SK-MEL-5 (cell line): ENCODE data around the gene PROSER2. TPM values are rescaled to one million over a fixed set of nuclear protein-coding genes. Genes with fewer than 3 reads are reported as not detected.
"Not testable (repeated sequence)": the region's sequence is repeated elsewhere in the genome, so short reads cannot be mapped to it uniquely, and the experiment has no call there.

ENCODE experiments used
- DNase-seq: peaks from one replicate; pipeline ENCODE4 v3.0.0-alpha.2; 2016; ENCODE audit warnings: low read depth, low spot score
- in situ Hi-C: cut with HindIII; loops from 2 replicates; pipeline ENCODE4 v1.10.0; 2016; ENCODE audit warnings: low sequenced_read_pairs, high pct_unique_total_duplicates, low pct_unique_long_range_greater_than_20kb
- total RNA-seq: library from RNA; depleted of rRNA; stranded (reverse); fragments of >200 nt; shearing (Covaris generic); gene quantifications from 2 replicates; pipeline ENCODE4 v1.2.3, GENCODE V29; 2014

PROSER2 gene
- total RNA-seq, 1 experiment from 2014 or later = 4.4 TPM

DNA sequence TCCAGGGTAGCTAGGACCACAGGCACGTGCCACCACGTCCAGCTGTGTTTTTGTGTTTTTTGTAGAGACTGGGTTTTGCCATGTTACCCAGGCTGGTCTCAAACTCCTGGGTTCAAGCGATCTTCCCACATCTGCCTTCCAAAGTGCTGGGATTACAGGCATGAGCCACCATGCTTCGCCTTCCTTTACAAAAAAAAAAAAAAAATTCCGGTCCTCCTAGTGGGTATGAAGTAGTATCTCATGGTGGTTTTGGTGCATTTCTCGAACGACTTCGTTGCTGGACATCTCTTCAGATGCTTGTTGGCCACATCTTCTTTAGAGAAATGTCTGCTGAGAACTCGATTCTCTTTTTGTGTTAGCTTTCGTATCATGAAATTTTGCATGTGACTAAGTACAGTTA lies 3.9 kb downstream of the PROSER2 start:
- in situ Hi-C loops = no loop called here
- DNase-seq = no peak

DNA sequence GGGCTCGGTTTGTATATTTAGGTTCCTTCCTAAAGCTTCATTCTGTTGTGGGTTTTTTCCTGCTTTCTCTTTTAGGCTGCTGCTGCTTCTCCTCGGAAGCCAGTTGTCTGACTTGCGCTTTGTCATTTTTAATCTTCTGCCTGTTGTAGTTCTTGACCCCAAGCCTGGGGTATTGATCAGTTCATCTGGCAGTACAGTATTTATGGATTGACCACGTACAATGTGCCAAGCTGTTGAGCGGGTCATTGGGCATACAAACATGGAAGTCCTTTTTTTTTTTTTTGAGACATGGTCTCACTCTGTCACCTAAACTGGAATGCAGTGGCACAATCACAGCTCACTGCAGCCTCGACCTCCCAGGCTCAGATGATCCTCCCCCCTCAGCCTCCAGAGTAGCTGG lies 4.3 kb downstream of the PROSER2 start:
- in situ Hi-C loops = no loop called here
- DNase-seq = no peak

DNA sequence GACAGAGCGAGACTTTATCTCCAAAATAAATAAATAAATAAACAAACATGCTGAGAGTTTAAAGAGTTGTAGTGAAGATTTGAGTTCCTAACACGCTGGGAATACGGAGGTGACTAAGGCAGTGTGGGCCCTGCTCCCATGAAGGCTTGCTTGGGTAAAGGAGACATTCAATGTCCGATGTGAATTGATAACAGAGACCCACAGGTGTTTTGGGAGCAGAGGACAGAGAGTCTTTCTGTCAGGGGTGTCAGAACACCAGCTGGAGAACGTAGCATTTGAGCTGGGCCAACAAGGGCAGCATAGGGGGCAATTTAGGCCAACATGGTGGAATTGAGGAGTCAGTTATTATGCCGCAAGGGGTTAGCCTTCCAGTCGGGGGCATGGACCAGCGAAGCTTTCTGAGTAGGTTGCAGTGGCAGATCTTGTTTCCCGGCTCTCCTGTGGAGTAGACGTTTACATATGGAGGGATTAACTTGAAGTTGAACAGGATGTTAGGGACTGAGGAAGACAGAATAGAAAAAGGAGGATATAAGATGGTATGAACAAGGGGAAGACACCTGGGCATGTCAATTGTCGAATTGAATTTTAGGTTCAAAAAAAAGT lies 5.6 kb downstream of the PROSER2 start:
- in situ Hi-C loops = no loop called here
- no peak for DNase-seq

DNA sequence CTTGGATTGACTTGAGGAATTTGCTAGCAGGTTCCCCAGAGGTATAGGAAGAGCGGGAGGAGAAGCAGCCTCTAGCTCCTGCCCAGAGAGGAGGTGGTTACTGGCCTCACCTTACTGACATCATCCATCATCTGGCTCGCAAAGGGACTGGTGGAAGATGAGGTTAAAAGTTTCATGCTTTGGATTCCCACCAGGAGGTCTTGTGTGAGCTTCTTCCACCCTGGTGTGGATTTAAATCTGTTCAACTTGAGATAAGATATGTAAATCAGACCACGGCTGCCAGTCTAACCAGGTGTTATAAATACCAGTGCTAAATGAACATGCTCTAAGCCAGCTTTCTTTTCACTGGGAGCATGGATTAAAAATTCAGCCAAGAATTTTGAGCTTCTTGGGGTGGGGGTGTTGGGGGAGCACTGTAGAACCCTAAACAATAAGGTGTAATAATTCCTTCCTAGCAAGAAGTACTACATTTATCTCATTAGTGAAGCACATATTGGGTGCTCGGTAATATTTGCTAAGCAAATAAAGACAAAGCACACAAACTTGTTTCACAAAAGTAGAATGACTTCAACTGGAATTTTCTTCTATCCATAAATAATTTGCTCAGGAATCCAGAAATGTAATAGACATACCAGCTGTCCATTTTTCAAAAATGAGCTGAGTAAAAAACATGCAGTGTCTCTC lies 7.8 kb downstream of the PROSER2 start:
- no peak for DNase-seq
- in situ Hi-C loops = no loop called here

DNA sequence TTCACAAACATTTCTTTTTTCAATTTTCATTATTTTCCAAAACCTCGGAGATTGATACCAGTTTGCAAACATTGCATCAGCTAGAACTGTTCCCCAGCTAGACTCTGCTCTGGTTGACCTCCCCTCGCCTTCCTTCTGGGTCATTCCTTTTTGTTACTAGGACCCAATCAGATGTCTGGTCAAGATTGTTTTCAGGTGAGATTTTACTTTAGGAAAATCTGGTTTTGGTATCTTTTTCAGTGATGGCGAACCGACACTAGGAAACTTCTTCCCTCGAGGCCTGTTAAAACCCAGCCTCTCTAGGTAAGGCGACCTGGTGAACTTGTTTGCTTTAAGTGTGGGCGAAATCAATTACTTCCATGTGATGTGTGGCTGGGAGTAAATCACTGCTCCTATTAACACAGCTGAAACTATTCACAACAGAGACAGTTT lies 8.4 kb downstream of the PROSER2 start:
- in situ Hi-C loops = no loop called here
- no peak for DNase-seq

DNA sequence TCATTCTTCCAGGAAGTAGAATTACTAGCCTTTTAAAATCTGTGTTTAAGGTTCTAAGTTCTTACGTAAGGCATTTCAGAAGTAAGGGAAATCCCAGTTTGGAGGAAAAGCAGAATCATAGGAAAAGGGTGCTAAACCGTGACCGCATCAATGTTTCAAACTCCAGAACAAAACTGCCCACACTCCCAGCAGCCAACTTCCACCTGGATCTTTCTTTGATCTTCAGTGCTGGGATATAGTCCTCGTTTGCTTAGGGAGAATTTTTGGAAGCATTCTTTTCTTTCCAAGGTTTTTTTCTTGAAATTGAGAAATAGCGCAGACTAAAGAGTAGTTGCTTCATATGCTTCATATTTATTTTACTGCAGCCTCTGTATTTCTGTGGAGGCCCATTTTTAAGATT lies 8.9 kb downstream of the PROSER2 start:
- in situ Hi-C loops = no loop called here
- no peak for DNase-seq

DNA sequence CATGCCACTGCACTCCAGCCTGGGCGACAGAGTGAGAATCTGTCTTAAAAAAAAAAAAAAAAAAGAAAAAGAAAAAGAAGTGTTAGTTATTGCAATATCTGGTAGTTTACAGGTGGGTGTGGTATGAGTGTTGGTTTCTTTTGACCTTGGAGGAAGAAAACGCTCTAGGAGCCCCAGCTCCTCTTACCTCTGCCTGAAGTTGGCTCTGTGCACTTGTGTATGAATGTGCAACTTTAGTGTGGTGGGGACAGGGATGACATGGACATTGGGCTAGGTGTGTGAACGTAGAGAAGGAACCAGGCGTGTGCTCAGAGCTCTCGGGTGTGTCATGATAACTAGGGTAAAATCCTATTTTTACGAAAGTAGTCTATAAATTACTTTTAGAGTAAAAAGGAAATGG lies 11.9 kb downstream of the PROSER2 start:
- DNase-seq = no peak
- in situ Hi-C loops = no loop called here

DNA sequence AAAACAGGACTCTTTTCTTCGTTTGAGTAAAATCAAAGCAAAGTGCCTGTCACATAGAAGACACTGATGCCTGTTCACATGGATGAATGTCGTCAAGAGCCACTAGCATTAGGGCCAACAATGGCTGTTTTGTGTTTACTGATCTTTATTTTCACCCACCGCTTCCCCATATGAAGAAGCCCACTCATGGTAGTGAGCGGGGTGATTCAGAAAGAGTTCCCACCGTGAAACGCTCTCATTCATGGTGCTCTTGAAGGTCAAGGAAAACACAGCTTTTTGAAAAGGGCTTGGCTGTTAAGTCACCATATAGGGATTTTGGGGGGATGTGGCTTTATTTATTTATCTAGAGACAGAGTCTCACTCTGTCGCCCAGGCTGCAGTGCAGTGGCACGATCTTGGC lies 12.5 kb downstream of the PROSER2 start:
- DNase-seq = peak; percentile 67
- in situ Hi-C loops = no loop called here

DNA sequence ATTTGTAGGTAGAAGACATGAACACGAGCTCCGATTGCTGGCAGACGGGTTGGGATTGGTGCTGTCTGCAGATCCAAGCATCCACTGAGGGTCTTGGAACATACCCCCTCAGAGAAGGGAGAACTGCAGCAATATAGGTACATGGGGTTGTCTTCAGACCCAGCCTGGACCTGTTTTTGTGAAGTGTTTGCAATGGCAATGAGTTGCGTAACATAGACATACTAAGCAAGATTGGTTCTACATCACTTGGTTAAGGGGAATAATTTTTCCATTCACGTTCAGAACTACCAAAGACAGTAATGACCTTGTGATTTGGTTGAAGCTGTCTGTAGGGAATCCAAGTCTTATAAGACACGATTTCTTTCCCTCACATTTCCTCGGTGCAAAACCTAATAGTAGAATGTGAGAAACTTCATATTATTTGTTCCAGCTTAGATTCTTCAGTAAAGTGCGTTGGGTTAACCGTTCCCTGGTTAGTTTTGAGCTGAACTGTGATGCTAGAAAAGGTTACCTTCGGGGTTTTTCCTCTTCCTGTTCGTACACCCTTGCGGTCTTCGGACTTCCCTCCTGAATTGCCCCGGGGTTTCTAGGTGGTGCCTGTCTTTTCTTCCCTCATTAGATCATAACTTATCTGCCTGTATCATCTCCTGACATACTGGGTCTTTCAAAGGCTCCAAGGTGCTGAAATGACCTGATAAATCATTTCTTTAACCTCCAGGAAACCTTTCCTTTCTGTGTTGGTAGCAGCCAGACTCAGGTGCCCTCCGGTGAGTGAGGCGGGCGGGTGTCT lies 14.4 kb downstream of the PROSER2 start:
- no peak for DNase-seq
- in situ Hi-C loops = no loop called here

DNA sequence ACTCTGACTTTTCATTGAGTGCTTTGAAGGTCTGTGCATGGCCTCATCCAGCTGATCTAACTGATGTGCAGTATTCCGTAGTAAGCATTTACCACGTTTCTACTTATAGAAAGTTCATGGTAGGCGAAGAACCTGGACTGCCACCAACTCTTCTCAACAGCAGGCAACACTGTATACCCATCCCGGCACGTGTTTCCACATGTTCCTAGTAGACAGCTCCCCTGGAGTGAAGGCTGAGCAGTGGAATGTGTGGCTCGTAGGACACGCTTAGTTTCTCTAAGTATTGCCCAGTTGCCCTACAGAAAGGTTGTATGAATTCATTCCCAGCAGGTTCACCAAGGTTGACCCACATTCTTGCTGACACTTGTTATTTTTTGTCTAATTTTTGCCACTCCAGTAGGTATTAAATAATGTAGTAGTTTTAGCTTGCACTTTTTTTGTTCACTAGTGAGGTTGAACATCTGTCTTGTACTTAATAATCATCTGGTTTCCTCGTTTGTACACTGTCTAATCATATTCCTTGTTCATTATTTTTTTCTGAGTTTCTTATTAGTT lies 15.2 kb downstream of the PROSER2 start:
- in situ Hi-C loops = no loop called here

DNA sequence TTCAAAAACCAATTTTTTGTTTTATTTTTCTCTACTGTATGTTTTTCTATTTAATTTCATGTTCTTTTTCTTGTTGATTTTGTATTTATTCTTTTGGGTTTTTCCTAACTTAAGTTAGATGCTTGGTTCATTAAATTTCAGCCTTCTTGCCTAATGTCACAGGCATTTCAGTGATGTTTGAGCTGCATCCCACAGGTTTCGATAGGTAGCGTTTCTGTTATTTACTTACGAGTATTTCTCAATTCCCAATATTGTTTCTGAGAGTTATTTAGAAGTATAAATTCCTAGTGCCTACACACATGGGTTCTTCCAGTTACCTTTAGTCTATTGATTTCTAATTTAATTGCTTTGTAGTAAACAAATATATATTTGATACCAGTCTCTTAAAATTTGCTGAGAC lies 18.2 kb downstream of the PROSER2 start:
- in situ Hi-C loops = no loop called here

More for the DNA sequence above, 15.2 kb downstream of the PROSER2 start:
- DNase-seq = no peak

DNA sequence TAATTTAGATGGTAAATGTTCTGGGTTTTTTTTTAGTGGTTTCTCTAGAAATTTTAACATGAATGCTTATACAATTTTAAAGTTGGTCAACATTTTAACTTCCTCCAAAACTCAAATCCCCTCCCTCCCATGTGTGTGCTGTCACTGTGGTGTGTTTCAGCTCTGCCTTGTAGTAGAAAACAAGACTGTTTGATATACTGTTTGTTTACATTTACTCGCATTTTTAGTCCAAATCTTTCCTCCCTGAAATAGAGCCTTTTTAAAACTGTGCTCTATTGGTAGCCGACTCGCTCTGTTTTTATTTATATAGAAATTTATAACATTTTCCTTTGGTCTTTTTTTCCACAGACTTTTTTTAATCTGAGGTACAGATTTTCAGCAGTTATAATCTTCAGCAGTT lies 19.3 kb downstream of the PROSER2 start:
- in situ Hi-C loops = no loop called here
- DNase-seq = no peak

More for the DNA sequence above, 18.2 kb downstream of the PROSER2 start:
- no peak for DNase-seq

DNA sequence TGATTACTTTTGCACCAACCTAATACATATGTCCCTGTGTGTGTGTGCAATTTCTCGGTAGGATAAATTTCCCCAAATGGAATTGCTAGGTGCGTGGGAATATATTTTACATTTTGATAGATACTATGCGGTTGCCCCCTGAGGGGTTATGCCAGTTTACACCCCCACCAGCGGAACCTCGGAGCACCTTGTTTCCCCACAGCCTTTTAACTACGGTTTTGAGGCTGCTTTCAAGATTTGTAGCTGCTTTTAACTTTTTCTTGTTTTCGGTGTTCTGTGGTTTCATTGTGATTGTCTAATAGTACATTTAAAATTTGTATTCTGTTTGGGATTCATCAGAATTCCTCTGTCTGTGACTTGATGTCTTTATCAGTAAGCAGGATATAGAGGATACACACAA lies 22.0 kb downstream of the PROSER2 start:
- DNase-seq = no peak
- in situ Hi-C loops = no loop called here

DNA sequence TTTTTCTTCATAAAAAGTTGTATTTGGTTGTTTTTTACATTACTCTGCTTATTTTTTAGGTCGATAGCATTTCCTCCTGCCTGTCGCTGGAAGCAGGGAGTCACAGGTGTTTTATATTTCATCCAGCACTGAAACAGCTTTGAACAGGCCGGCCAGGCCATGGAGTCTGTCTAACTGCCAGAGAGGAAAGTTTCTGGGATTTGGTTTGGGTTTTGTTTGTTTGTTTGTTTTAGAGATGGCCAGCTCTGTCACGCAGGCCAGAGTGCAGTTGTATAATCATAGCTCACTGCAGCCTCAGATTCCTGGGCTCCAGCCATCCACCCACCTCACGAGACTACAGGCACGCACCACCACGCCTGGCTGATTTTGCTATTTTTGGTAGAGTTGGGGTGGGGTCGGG lies 23.4 kb downstream of the PROSER2 start:
- DNase-seq = no peak

DNA sequence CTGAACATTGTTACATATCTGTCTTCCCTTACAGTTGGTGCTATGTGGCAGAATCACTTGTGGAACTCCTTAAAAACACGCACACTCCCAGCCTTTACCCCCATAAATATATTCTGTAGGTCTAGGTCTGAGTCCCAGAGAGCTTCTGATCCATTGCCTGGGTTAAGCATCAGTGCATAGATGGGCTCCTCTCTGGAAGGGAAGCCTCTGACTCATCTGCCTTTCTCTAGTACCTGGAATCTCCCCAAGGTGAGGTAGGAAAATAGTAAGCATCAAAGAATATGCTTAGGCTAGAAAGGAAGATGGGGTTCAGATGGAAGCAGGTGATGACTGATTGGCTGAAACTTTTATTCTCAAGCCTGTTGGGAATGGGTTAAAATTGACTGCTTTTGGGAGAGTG lies 26.1 kb downstream of the PROSER2 start:
- no peak for DNase-seq
- in situ Hi-C loops = no loop called here

More for the DNA sequence above, 23.4 kb downstream of the PROSER2 start:
- in situ Hi-C loops = no loop called here

DNA sequence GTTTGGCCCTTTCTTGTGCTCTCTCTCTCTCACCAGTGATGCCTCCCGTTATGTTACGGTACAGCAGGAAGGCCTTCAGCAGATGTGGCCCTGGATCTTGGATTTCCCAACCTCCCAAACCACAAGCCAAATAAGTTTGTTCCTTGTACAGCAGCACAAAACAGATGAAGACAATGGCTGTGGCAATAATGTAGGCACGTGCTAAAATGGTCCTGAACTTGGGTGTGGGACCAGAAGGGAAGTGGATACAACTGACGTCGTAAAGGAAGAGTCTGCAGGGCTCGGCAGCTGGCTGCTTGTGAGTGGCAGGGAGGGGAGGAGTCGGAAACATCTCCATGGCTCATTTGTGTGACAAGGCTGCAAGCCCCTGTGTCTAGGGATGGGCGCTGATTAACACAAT lies 26.8 kb downstream of the PROSER2 start:
- in situ Hi-C loops = no loop called here
- DNase-seq = no peak

DNA sequence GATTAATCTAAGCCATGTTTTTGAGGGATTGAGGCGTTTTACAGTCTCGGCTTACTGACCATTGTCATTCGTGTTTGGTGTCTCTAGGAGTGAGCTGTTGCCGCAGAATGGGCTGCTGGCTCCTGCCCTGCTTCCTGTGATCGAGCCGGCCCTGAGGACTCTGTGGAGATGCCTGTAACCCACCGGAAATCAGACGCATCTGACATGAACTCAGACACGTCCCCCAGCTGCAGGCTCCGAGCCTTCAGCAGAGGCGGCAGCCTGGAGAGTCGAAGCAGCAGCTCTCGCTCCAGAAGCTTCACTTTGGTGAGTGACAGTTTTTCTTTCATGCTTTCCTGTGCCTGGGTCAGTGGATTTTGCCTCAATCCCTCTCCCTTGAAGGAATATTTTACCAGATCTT lies 28.8 kb downstream of the PROSER2 start:
- in situ Hi-C loops = no loop called here
- DNase-seq = no peak

DNA sequence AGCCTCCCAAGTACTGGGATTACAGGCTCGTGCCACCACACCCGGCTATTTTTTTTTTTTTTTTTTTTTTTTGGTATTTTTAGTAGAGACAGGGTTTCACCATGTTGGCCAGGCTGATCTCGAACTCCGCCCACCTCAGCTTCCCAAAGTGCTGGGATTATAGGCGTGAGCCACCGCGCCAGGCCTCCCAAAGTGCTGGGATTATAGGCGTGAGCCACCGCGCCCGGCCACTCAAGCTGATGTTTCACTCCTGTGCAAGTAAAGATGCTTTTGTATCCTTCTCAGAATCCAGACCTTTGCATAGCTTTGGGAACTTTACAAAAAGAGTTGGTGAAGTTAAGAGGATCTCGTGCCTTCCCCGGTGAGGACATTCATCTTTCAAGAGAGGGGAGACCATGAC lies 29.5 kb downstream of the PROSER2 start:
- in situ Hi-C loops, DNase-seq: not testable (repeated sequence)
